Measurements from ENCODE around the gene PCDHA2.
"Not testable (repeated sequence)": the region's sequence is repeated elsewhere in the genome, so short reads cannot be mapped to it uniquely, and the experiment has no call there.

The PCDHA2 gene

DNA sequence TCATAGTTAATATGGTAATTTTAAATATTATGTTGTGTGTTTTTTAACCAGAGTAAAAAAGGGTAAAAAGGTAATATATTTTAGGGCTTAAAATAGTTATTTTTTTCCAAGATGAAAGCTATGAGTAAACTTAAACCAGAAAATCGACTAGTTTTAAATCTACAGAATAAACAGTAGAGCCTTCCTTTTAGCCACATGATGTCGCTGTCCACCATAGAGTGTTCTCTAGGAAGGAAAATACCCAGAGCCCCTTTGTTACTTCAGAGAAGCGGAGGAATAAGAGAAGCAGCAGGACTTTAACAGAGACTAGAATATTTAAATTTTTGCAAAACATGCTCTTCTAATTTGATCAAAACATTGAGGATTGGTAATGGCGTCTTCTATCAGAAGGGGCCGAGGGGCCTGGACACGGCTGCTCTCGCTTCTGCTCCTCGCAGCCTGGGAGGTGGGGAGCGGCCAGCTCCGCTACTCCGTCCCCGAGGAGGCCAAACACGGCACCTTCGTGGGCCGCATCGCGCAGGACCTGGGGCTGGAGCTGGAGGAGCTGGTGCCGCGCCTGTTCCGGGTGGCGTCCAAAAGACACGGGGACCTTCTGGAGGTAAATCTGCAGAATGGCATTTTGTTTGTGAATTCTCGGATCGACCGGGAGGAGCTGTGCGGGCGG lies at the start of gene PCDHA2:
Gene PCDHA2, plus strand, starts transcription at position 258 of the 664 bp plus-strand sequence.
- DNase-seq (ENCODE audit: low spot score), result no peak

DNA sequence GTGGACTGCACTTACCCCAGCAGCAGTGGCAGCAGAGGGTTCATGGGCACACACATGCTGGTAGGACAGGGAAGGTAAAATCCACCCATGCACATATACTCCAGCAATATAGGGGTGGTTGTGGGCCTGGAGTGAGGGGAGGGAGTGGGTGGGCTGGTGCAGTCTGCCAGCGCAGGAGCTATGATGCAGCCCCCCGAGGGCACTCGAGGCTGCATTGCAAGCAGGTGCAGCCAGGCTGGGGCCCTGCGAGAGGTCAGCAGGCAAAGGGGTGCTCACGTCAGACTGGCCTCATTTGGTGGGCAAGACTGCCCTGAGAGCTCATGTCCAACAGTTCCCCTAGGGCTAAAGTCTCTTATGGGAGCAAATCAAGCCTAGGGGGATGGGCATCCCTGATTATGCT lies 41.1 kb upstream of the PCDHA2 start:
- DNase-seq (ENCODE audit: low spot score), result no peak

- no peak for DNase-seq (ENCODE audit: low spot score)
These were observed 30.3 kb upstream of the PCDHA2 start for GRCh38 chr5:140764177-140764973.

GRCh38 chr5:140767444-140767843 lies 27.2 kb upstream of the PCDHA2 start:
- no peak for DNase-seq (ENCODE audit: low spot score)

- DNase-seq (ENCODE audit: low spot score), result no peak
These were observed 14.1 kb upstream of the PCDHA2 start for GRCh38 chr5:140780512-140780911.

DNA sequence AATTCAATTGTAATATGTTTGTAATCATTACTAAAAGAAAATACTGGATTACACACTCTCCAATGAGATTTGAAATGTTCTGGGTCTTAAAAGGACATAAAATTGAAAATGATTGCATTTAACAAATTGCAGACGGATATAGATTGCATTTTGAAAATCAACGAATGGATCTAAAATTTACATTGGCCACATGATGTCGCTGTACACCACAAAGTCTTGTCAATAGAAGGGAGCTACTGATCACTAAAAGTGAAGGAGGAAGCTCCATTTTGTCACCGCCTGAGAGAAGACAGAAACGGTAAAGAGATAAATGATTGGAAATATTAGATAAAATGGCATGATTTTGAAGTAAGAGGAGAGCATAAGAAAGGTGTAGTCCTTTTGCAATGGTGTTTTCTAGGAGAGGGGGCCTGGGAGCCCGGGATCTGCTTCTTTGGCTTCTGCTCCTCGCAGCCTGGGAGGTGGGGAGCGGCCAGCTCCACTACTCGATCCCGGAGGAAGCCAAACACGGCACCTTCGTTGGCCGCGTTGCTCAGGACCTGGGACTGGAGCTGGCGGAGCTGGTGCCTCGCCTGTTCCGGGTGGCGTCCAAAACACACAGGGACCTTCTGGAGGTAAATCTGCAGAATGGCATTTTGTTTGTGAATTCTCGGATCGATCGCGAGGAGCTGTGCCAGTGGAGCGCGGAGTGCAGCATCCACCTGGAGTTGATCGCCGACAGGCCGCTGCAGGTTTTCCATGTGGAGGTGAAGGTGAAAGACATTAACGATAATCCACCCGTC lies 8.6 kb upstream of the PCDHA2 start, which contains the start of gene PCDHA1:
Gene PCDHA1, plus strand, starts transcription at position 236 of the 782 bp plus-strand sequence.
- no peak for DNase-seq (ENCODE audit: low spot score)

DNA sequence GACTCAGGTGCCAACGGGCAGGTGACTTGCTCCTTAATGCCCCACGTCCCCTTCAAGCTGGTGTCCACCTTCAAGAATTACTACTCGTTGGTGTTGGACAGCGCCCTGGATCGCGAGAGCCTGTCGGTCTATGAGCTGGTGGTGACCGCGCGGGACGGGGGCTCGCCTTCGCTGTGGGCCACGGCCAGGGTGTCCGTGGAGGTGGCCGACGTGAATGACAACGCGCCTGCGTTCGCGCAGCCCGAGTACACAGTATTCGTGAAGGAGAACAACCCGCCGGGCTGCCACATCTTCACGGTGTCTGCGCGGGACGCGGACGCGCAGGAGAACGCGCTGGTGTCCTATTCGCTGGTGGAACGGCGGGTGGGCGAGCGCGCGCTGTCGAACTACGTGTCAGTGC lies 7.2 kb upstream of the PCDHA2 start:
- not testable (repeated sequence) for DNase-seq (ENCODE audit: low spot score)

DNA sequence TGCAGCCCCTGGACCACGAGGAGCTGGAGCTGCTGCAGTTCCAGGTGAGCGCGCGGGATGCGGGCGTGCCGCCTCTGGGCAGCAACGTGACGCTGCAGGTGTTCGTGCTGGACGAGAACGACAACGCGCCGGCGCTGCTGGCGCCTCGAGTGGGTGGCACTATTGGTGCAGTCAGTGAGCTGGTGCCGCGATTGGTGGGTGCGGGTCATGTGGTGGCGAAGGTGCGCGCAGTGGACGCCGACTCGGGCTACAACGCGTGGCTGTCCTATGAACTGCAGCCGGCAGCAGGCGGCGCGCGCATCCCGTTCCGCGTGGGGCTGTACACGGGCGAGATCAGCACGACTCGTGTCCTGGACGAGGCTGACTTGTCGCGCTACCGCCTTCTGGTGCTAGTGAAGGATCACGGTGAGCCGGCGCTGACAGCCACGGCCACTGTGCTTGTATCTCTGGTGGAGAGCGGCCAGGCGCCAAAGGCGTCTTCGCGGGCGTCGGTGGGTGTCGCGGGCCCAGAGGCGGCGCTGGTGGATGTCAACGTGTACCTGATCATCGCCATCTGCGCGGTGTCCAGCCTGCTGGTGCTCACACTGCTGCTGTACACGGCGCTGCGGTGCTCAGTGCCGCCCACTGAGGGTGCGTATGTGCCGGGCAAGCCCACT lies 6.7 kb upstream of the PCDHA2 start:
- DNase-seq (ENCODE audit: low spot score), result not testable (repeated sequence)

- no peak for DNase-seq (ENCODE audit: low spot score)
These were observed 3.6 kb upstream of the PCDHA2 start for GRCh38 chr5:140791089-140791488.

DNA sequence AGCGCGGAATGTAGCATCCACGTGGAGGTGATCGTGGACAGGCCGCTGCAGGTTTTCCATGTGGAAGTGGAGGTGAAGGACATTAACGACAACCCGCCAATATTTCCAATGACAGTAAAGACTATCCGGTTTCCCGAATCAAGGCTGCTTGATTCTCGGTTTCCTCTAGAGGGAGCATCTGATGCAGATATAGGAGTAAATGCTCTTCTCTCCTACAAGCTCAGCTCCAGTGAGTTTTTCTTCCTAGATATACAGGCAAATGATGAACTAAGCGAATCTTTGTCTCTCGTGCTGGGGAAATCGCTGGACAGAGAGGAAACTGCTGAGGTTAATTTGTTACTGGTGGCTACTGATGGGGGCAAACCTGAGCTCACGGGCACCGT lies 598 bp downstream of the PCDHA2 start:
- peak; percentile 28 for DNase-seq (ENCODE audit: low spot score)

DNA sequence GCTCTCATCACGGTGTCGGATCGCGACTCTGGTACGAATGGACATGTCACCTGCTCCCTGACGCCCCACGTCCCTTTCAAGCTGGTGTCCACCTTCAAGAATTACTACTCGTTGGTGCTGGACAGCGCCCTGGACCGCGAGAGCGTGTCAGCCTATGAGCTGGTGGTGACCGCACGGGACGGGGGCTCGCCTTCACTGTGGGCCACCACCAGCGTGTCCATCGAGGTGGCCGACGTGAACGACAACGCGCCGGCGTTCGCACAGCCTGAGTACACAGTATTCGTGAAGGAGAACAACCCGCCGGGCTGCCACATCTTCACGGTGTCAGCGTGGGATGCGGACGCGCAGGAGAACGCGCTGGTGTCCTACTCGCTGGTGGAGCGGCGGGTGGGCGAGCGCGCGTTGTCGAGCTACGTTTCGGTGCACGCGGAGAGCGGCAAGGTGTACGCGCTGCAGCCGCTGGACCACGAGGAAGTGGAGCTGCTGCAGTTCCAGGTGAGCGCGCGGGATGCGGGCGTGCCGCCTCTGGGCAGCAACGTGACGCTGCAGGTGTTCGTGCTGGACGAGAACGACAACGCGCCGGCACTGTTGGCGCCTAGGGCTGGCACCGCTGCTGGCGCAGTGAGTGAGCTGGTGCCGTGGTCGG lies 1.5 kb downstream of the PCDHA2 start:
- DNase-seq (ENCODE audit: low spot score), result not testable (repeated sequence)

DNA sequence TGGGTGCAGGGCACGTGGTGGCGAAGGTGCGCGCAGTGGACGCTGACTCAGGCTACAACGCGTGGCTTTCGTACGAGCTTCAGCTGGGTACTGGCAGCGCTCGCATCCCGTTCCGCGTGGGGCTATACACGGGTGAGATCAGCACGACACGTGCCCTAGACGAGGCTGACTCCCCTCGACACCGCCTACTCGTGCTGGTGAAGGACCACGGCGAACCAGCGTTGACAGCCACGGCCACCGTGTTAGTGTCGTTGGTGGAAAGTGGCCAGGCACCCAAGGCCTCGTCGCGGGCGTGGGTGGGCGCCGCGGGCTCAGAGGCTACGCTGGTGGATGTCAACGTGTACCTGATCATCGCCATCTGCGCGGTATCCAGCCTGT lies 2.1 kb downstream of the PCDHA2 start:
- DNase-seq (ENCODE audit: low spot score), result no peak

- peak; percentile 14 for DNase-seq (ENCODE audit: low spot score)
These were observed 6.3 kb downstream of the PCDHA2 start, which contains the start of gene PCDHA3 for GRCh38 chr5:140800816-140801493. Gene PCDHA3 (plus strand): TSS chr5:140801057.

GRCh38 chr5:140801494-140801841 lies 6.8 kb downstream of the PCDHA2 start:
- no peak for DNase-seq (ENCODE audit: low spot score)

DNA sequence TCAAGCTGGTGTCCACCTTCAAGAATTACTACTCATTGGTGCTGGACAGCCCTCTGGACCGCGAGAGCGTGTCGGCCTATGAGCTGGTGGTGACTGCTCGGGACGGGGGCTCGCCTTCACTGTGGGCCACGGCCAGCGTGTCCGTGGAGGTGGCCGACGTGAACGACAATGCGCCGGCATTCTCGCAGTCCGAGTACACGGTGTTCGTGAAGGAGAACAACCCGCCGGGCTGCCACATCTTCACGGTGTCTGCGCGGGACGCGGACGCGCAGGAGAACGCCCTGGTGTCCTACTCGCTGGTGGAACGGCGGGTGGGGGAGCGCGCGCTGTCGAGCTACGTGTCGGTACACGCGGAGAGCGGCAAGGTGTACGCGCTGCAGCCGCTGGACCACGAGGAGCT lies 7.7 kb downstream of the PCDHA2 start:
- not testable (repeated sequence) for DNase-seq (ENCODE audit: low spot score)

GRCh38 chr5:140802781-140803271 lies 8.2 kb downstream of the PCDHA2 start:
- no peak for DNase-seq (ENCODE audit: low spot score)

DNA sequence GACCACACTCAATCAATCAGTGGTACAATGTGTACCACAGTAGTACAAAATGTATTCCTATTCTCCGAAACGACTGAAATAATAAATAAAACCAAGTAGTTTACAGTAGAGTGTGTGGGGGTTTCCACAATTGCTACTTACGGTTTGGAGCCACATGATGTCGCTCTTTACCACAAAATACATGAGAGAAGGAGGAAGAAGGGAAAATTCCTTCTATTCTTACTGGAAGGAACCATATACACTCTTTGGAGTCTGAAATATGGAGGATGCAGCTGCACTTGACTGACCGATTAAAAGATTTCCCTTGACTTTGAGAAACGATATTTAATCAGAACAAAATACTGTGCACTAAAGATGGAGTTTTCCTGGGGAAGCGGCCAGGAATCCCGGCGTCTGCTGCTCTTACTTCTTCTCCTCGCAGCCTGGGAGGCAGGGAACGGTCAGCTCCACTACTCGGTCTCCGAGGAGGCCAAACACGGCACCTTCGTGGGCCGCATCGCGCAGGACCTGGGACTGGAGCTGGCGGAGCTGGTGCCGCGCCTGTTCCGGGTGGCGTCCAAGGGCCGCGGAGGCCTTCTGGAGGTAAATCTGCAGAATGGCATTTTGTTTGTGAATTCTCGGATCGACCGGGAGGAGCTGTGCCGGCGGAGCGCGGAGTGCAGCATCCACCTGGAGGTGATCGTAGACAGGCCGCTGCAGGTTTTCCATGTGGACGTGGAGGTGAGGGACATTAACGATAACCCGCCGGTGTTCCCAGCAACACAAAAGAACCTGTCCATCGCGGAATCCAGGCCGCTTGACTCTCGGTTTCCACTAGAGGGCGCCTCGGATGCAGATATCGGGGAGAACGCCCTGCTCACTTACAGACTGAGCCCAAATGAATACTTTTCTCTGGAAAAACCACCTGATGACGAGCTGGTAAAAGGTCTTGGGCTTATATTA lies 12.5 kb downstream of the PCDHA2 start, which contains the start of gene PCDHA4:
Gene PCDHA4, plus strand, starts transcription at position 235 of the 942 bp plus-strand sequence.
- DNase-seq (ENCODE audit: low spot score), result no peak

DNA sequence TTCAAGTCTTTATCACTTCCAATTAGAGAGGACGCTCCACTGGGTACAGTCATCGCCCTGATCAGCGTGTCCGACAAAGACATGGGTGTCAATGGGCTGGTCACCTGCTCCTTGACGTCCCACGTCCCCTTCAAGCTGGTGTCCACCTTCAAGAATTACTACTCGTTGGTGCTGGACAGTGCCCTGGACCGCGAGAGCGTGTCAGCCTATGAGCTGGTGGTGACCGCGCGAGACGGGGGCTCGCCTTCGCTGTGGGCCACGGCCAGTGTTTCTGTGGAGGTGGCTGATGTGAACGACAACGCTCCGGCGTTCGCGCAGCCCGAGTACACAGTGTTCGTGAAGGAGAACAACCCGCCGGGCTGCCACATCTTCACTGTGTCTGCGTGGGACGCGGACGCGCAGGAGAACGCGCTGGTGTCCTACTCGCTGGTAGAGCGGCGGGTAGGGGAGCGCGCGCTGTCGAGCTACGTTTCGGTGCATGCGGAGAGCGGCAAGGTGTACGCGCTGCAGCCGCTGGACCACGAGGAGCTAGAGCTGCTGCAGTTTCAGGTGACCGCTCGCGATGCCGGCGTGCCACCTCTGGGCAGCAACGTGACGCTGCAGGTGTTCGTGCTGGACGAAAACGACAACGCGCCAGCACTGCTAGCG lies 13.7 kb downstream of the PCDHA2 start:
- not testable (repeated sequence) for DNase-seq (ENCODE audit: low spot score)

GRCh38 chr5:140808889-140809291 lies 14.2 kb downstream of the PCDHA2 start:
- no peak for DNase-seq (ENCODE audit: low spot score)
